ENCODE data around the gene MRPL30.
"Not testable (repeated sequence)": the region's sequence is repeated elsewhere in the genome, so short reads cannot be mapped to it uniquely, and the experiment has no call there.

Gene MRPL30

DNA sequence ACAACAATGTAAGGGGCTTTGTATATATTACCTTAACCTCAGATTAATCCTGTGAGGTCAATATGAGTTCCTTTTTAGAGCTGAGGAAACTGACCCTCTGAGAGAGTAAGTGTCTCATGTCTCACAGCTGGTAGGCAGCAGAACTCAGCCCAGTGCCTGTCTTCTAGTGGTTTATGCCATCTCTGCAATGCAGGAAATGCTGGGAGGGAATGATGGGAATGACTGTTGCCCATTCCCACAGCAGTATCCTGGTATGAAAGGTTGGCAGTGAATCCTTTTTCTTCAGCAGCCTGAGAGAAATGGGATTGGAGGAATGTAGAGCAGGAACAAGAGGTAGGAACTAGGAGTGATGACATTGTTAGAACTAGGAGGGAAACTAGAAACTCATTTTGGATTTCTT, 6.0 kb downstream of the MRPL30 start:
- DNase-seq, result no peak

DNA sequence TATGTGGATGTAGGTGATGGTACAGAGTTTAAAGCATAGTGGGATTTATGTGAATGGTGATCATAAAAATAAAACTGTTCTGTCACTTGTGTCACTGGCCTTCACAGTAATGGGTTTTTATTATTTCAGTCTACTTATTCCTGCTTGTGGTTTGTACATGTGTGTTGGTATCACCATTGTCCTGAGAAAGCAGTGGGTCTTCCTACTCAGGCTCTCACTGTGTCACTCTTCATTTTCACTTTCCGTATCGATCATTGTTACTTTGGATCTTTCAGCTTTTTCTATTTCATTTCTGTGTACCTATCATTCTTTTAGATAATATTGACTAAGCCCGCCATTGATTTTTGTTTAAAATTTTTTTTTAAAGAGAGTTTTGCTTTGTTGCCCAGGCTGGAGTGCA, 7.4 kb downstream of the MRPL30 start:
- DNase-seq, result no peak

DNA sequence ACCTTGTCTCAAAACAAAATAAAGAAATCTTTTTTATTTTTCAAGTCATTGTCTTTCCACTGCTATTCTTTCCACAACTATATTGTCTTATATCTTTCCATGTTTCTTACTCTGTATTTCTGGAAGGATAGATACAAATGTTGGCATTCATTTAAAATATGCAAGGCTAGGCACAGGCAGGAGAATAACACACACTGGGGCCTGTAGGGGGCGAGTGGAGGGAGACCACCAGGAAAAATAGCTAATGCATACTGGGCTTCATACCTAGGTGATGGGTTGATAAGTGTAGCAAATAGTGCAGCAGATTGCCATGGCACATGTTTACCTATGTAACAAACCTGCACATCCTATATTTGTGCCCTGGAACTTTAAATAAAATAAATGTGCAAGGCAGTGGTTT, 9.6 kb downstream of the MRPL30 start:
- DNase-seq, result no peak

DNA sequence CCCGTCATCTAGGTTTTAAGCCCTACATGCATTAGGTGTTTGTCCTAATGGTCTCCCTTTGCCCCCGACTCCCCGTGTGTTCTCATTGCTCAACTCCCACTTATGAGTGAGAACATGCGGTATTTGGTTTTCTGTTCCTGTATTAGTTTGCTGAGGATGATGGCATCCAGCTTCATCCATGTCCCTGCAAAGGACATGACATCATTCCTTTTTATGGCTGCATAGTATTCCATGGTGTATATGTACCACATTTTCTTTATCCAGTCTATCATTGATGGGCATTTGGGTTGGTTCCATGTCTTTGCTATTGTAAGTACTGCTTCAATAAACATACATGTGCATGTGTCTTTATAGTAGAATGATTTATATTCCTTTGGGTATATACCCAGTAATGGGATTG, 11.4 kb downstream of the MRPL30 start:
- DNase-seq, result not testable (repeated sequence)

DNA sequence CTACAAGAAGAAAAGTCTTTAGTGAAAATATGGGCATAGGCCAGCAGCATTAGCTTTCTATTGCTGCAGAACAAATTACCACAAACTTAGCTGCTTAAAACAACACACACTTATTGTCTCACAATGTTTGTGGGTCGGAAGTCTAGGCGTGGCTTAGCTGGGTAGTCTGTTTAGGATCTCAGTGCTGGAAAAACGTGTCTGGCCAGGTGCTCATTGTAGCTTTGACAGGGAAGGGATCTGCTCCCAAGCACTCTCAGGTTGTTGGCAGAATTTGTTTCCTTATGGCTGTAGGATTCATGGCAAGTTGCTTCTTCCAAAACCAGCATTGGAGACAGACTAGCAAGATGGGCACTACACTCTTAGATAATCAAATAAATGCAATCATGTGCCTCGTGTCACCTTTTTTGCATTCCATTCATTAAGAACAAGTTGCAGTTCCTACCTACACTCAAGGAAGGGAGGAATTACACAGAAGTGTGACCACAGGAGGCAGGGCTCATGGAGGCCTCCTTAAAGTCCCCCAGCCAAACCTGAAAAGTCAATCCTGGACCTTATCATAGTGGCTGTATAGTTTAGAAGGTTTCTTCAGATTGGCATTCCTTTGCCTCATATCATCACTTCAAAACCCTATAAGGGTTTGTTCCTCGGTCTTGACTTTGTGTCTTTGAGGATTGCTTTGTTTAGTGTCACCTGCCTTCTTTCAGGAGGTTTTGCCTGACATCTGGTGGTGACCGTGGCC, 17.3 kb downstream of the MRPL30 start:
- DNase-seq, result no peak

DNA sequence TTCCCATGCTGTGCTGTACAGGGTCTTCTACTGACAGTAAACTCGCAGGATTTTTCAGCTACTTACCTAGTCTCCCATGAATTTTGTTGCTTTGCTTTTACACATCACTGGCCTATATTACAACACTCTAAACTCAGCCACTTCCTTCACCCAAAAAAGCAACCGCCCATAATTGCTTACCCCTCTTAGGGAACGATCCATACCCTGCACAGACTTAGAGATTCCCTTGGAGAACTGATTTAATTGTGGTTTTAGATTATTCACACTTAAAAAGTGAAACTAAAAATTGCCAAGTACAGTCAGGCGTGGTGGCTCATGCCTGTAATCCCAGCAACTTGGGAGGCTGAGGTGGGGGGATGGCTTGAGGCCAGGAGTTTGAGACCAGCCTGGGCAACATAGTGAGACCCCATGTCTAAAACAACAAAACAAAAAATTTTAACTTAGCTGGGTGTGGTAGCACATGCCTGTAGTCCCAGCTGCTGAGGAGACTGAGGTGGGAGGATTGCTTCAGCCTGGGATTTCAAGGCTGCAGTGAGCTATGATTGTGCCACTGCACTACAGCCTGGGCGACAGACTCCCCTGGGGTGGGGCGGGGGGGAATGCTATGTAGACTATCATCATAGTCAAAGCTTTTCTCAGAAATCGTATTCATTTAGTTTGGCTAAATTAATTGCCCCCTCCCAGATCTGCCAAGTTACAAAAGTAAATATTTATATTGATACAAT, 19.3 kb downstream of the MRPL30 start:
- no peak for DNase-seq

DNA sequence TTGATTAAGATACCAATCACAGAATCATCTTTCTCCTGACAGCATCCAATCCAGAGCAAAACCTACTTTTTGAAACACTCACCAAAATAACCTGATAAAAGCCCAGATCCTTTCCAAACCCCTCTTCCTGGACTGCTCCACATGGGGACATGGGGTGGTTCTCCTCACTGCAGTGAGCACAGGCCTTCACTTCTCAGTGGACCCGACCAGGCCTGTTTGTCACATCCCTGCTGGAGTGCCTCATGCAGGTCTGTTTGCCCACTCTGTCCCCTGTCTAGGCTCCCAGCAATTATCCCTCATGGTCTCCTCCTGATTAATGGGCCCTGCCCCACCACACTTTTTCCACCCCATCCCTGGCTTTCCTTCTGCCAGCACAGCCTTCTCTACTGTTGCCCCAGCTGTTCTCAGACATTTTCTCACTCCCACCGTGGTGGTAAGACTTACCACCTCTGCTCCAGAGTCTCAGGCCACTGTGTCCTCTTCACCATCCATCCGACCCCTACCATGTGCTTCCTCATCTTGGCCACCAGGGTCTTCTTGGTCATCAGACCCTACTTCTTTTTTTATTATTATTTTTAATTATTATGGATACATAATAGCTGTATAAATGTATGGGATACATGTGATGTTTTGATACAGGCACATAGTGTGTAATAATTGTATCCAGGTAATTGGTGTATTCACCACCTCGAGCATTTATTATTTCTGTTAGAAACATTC, 21.1 kb downstream of the MRPL30 start:
- no peak for DNase-seq

DNA sequence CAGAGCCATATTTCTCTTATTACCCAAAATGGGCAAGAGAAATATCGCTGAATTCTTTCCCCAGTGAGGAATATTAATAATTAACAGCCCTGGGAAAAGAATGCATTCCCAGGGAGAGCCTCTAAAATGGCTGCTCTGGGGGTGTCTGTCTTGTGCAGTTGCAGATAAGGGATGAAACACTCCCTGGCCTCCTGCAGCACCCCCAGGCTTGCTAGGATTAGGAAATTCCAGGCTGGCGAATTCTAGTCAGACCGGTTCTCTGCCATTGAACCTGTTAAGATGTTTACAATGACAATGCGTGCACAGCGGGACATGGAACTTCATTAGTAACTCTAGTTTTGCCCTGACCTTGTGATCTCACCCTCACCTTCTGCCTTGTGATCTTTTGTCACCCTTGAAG, 24.5 kb downstream of the MRPL30 start:
- DNase-seq, result no peak

DNA sequence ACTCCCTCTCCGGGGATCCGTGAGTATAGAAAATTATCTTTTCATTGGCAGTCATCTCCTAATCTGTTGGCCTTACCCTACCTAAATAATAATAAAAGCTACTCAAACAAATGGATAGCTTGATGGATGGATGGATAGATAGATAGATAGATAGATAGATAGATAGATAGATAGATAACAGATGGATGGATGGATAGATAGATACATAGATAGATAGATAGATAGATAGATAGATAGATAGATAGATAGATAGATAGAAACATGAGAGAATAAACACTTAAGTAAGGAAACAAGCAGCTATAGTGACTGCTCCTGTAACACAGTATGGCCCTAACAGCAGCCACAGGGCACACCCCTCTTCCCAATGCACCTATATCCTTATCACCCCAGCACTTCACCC, 35.1 kb downstream of the MRPL30 start:
- DNase-seq, result no peak

DNA sequence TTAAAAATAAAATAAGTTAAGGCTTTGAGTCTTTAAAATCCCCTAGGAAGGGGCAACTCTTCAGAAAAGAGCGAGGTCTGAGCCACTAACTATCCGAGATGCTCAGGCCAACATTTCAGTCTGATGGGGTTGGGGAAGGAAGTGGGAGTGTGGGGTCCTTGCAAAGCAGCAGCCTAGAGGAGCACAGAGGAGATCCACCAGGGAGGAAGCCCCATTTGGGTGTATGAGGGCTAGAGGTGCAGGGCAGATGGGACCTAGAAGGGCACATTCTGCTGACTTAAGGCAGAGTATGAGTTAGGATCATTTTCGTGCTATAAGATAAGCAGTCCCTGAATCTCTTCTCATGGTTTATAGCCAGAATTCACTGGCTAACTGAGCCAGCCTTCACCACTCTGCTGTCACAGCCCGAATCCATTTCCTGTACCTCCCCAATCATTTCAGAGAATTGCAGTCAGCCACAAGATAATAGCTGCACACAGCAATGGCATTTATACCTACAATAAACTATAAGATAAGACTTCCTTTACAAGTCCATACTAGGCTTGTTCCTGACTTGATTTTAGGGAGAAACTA, 37.0 kb downstream of the MRPL30 start:
- DNase-seq, result no peak

DNA sequence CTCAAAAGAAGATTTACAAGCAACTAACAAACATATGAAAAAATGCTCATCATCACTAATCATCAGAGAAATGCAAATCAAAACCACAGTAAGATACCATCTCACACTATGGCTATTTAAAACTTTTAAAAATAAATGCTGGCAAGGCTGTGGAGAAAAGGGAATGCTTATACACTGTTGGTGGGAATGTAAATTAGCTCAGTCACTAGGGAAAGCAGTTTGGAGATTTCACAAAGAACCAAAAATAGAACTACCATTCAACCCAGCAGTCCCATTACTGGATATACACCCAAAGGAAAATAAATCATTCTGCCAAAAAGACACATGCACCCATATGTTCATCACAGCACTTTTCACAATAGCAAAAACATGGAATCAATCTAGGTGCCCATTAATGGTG, 52.2 kb downstream of the MRPL30 start:
- DNase-seq, result not testable (repeated sequence)

DNA sequence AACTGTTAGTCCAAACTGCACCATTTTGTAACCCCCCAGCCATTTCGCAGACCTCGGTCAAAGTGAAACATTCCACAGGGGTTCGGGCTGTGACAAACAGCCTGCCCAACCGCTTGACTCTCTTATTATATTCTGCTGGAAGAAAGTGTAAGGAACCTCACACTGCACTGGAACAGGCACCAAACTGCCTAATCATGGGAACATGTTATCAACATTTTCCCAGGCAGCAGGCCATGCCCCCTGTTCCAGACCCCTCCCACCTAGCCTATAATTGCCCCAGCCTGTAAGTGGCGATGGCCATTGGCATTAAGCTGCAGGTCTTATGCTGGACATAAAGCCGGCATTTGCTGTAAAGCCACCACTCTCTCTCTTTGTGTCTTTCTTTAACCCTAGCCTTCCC, 57.6 kb downstream of the MRPL30 start:
- DNase-seq, result no peak

DNA sequence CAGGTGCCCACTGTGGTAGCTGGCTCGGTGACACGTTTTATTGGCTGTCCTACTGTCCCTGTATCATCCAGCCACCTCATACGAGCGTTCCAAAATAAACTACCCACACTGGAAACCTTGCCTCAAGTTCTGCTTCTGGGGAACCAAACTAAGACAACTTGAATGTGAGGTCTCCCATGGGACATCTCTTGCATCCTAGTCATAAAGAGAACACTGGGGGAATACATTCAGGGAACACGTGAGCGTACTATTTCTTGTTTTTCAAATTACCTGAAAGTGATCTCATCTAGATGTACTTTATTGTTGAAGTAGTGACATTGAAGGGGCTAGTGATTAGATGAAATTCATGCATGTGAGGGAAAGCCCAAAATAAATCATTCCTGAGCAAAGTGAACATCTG, 59.4 kb downstream of the MRPL30 start:
- DNase-seq, result no peak

DNA sequence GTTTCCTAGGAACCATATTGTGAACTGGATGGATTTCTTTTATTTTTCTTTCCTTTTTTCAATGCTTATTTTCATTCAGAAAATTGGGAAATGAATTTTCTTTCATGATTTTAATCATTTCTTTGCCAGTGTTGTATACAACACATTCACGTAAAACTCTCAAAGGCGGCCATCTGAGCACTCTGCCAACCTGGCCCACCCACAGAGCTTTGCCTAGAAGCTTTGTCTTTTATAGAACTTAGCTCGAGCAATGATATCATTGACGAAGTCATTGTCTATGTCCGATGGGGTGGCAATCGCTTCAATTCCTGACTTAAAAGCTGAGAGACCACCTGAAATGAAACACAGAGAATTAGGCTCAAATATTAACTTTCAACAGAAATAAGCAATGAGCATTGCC, 61.2 kb downstream of the MRPL30 start:
- no peak for DNase-seq

All from NCI-H1092 treated with DMSO at 0.1 percent for 48 hours (cell line).